Ovary (tissue), 3 donors: ENCODE measurements around the gene IGFLR1.

Source experiments
- EP300 ChIP-seq: sonication (generic); formaldehyde crosslinking; IDR thresholded peaks from one replicate; pipeline ENCODE4 v1.6.1; 2017; ENCODE audit warnings: antibody characterized with exemption
- POLR2A ChIP-seq: fragments of 450-650 bp; IDR thresholded peaks from one replicate; pipeline ENCODE4 v1.6.1; 2017; ENCODE audit warnings: antibody characterized with exemption, mild to moderate bottlenecking, moderate library complexity
- TF ChIP-seq, protein P1 (sequence below), 3 donors: fragments of 450-650 bp in 2 of 3; fragments of 200-600 bp in 1 of 3; IDR thresholded peaks; one replicate each; pipeline versions ENCODE4 v1.5.1 to v1.8.0; 2016 to 2022; ENCODE audit warnings: antibody characterized with exemption in 3 of 3, mild to moderate bottlenecking in 1 of 3
- donor health status: DM: no; HTN: no; CAD: no.

DNA sequence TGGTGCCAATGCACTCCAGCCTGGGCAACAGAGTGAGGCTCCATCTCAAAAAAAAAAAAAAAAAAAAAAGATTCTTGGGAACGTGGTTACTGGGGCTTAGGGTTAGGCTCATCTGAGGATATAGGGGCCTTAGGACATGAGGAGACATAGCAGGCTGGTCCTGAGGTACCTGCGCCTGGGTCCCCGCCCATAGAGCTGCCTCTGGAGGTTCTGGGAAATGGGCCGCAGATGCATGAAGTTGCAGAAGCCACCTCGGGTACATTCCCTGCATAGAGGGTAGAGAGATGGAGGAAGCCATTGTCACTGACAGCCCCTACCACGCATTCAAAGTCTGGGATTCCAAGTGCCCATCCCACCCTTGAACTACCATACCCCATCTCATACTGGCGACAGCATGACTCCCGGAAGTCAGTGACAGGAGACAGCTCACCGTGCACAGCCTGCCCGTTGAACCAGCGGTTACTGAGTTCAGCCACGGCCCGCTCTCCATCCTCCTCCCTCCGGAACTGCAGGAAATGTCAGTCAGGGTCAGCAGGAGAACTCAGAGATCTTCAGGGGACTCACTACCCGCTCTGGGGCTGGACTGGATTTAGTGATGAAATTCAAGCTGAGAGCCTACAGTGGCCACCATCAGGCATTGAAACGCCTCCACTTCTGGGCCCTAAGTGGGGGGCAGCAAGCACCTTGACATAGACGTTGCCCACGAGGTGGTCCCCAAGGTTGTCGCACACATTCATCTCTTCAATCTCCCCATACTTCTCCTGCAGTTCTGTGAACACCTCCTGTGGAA is 1.6 kb upstream of the IGFLR1 start:
- TF ChIP-seq EP300 (no peak), POLR2A (no peak)
- TF ChIP-seq, protein P1, sequence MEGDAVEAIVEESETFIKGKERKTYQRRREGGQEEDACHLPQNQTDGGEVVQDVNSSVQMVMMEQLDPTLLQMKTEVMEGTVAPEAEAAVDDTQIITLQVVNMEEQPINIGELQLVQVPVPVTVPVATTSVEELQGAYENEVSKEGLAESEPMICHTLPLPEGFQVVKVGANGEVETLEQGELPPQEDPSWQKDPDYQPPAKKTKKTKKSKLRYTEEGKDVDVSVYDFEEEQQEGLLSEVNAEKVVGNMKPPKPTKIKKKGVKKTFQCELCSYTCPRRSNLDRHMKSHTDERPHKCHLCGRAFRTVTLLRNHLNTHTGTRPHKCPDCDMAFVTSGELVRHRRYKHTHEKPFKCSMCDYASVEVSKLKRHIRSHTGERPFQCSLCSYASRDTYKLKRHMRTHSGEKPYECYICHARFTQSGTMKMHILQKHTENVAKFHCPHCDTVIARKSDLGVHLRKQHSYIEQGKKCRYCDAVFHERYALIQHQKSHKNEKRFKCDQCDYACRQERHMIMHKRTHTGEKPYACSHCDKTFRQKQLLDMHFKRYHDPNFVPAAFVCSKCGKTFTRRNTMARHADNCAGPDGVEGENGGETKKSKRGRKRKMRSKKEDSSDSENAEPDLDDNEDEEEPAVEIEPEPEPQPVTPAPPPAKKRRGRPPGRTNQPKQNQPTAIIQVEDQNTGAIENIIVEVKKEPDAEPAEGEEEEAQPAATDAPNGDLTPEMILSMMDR (IDR thresholded peaks at IDR 0.05), result no peak
